GM12878 (cell line): Measurements from ENCODE around the gene CRYL1. TPM values are rescaled to one million over a fixed set of nuclear protein-coding genes. Genes with fewer than 3 reads are reported as not detected.

Source experiments
- ATAC-seq: fragments of 200-7000 bp; cut with Tn5 transposase; 3 replicates; pipeline ENCODE4 v1.9.1; 2020; ENCODE audit warnings: mild to moderate bottlenecking, moderate library complexity
- BruUV-seq: library from RNA; stranded (reverse); fragments of 400-500 nt; replicated peaks from 2 replicates; lab custom pipeline; 2021; lab: Mats Ljungman, UMichigan
- CTCF ChIA-PET: fragments of 300-600 bp; sonication (Branson Sonifier 250); formaldehyde crosslinking; extraction: SDS; loops from one replicate; lab custom pipeline; 2021; ENCODE audit warnings: inconsistent platforms; lab: Yijun Ruan, JAX
- POLR2A ChIA-PET: fragments of 350-600 bp; formaldehyde crosslinking; extraction: SDS; loops from one replicate; lab custom pipeline; 2021; ENCODE audit warnings: inconsistent platforms; lab: Charles Lee
- RAD21 ChIA-PET: fragments of 300-600 bp; sonication (Branson Sonifier 250); formaldehyde crosslinking; loops from one replicate; lab custom pipeline; 2023; ENCODE audit warnings: antibody characterized with exemption; ENCODE audit not compliant: unreplicated experiment; lab: Charles Lee
- SMC1A ChIA-PET: fragments of 300-600 bp; sonication (Branson Sonifier 250); formaldehyde crosslinking; loops from one replicate; lab custom pipeline; 2023; ENCODE audit not compliant: unreplicated experiment, uncharacterized antibody; lab: Charles Lee
- DNase-seq: peaks from one replicate; pipeline ENCODE4 v3.0.0-alpha.2; 2011; ENCODE audit warnings: low read depth, low spot score
- FAIRE-seq: peaks from 3 replicates; lab custom pipeline; 2011; peaks lifted over from hg19 to GRCh38; lab: Jason Lieb, UNC
- H2AFZ ChIP-seq: 2 replicates; pipeline ENCODE4 v1.6.0; 2011; ENCODE audit warnings: low read depth, low read length, control low read depth; ENCODE audit not compliant: control insufficient read depth
- H3K27ac ChIP-seq: 2 replicates; pipeline ENCODE4 v1.5.1; 2011; ENCODE audit warnings: control low read depth; ENCODE audit not compliant: control insufficient read depth, insufficient read depth
- H3K27me3 ChIP-seq, 2 experiments: replicated peaks in 1 of 2; 2 replicates each; pipeline versions ENCODE4 v1.6.0 to v1.6.1; 2011; ENCODE audit warnings: low read length in 1 of 2; ENCODE audit not compliant: control insufficient read depth in 2 of 2, insufficient read depth in 2 of 2
- H3K36me3 ChIP-seq, 2 experiments: 2 replicates each; pipeline ENCODE4 v1.5.1; 2011; ENCODE audit warnings: low read length in 1 of 2; ENCODE audit not compliant: control insufficient read depth in 2 of 2, insufficient read depth in 2 of 2
- H3K4me1 ChIP-seq: 2 replicates; pipeline ENCODE4 v1.6.1; 2011; ENCODE audit warnings: mild to moderate bottlenecking, low read length, moderate library complexity, mixed read lengths; ENCODE audit not compliant: control insufficient read depth, insufficient read depth
- H3K4me2 ChIP-seq: 2 replicates; pipeline ENCODE4 v1.6.0; 2011; ENCODE audit warnings: control low read depth; ENCODE audit not compliant: control insufficient read depth, insufficient read depth
- H3K4me3 ChIP-seq: fragments of 200-600 bp; sonication (generic); 2 replicates; pipeline ENCODE4 v1.5.1; 2016
- H3K79me2 ChIP-seq: 2 replicates; pipeline ENCODE4 v1.6.0; 2011; ENCODE audit warnings: low read length; ENCODE audit not compliant: control insufficient read depth, insufficient read depth
- H3K9ac ChIP-seq: 2 replicates; pipeline ENCODE4 v1.8.0; 2011; ENCODE audit warnings: low read length, control low read depth, mixed read lengths; ENCODE audit not compliant: control insufficient read depth, insufficient read depth
- H3K9me3 ChIP-seq: replicated peaks from 3 replicates; pipeline ENCODE4 v1.5.1; 2011; ENCODE audit warnings: mild to moderate bottlenecking, low read length; ENCODE audit not compliant: control insufficient read depth, insufficient read depth
- H4K20me1 ChIP-seq: 2 replicates; pipeline ENCODE4 v1.6.0; 2011; ENCODE audit not compliant: control insufficient read depth, insufficient read depth
- EED ChIP-seq: sonication (generic); IDR thresholded peaks from 2 replicates; pipeline ENCODE4 v1.6.1; 2016; ENCODE audit warnings: antibody characterized with exemption, low read depth
- EP300 ChIP-seq, 2 experiments: fragments of 150-350 bp in 1 of 2; IDR thresholded peaks; 2 replicates each; pipeline ENCODE4 v1.6.1; 2011 to 2012; ENCODE audit warnings: low read depth in 2 of 2, low read length in 2 of 2, borderline replicate concordance in 1 of 2, improper control_type of control experiment in 1 of 2, inconsistent platforms in 1 of 2; ENCODE audit not compliant: control insufficient read depth in 1 of 2
- HDAC2 ChIP-seq: fragments of 200-600 bp; sonication (generic); IDR thresholded peaks from 2 replicates; pipeline ENCODE4 v1.6.1; 2017
- IKZF2 ChIP-seq, 2 experiments: fragments of 450-650 bp; IDR thresholded peaks; 2 replicates each; pipeline ENCODE4 v1.6.1; 2017; ENCODE audit warnings: mild to moderate bottlenecking in 2 of 2, moderate library complexity in 2 of 2
- JUNB ChIP-seq: IDR thresholded peaks from 2 replicates; pipeline ENCODE4 v1.6.1; 2016; ENCODE audit warnings: antibody characterized with exemption, mild to moderate bottlenecking
- MTA2 ChIP-seq: fragments of 450-650 bp; IDR thresholded peaks from 2 replicates; pipeline ENCODE4 v1.6.1; 2016; ENCODE audit warnings: low read depth, mild to moderate bottlenecking, moderate library complexity
- RUNX3 ChIP-seq: IDR thresholded peaks from 2 replicates; pipeline ENCODE4 v1.6.1; 2012; ENCODE audit warnings: low read length, inconsistent platforms
- SRF ChIP-seq, 2 experiments: IDR thresholded peaks; 2 replicates each; pipeline ENCODE4 v1.6.1; 2011; ENCODE audit warnings: low read depth in 2 of 2, low read length in 2 of 2, mild to moderate bottlenecking in 1 of 2, moderate library complexity in 1 of 2
- ZNF274 ChIP-seq: IDR thresholded peaks from one replicate; pipeline ENCODE4 v1.8.0; 2011; ENCODE audit not compliant: insufficient read length, insufficient read depth
- ZNF384 ChIP-seq: IDR thresholded peaks from 2 replicates; pipeline ENCODE4 v1.6.1; 2012; ENCODE audit warnings: low read depth, mild to moderate bottlenecking, low read length, improper control_type of control experiment, borderline replicate concordance
- WGBS: methylation state at CpG from one replicate; pipeline ENCODE4 v1.1.6; 2016; ENCODE audit warnings: low lambda C conversion rate; ENCODE audit not compliant: insufficient replicate concordance, insufficient coverage; ENCODE audit errors: missing lambda C conversion rate; 5-methylcytosine and 5-hydroxymethylcytosine counted together
- in situ Hi-C: fragments of 300-500 bp; cut with MboI; formaldehyde crosslinking; loops from 9 replicates; pipeline ENCODE4 v1.14.3; 2018; ENCODE audit warnings: mixed read lengths
- intact Hi-C: fragments of 100-400 bp; cut with micrococcal nuclease; formaldehyde crosslinking; loops from one replicate; pipeline ENCODE4 v1.14.2; 2022; ENCODE audit not compliant: unreplicated experiment
- polyA plus RNA-seq, 11 experiments: library from polyadenylated mRNA; depleted of rRNA in 4 of 11; unstranded in 6 of 11; stranded (reverse) in 5 of 11; fragments of >200 nt; fragmentation: Nextera tagmentation in 4 of 11; fragmentation: Illumina TruSeq in 1 of 11; extraction: Ambion mirVana in 4 of 11; extraction: Trizol in 1 of 11; gene quantifications; 1 replicate in 1 of 11; 2 replicates in 10 of 11; pipeline versions ENCODE4 v1.2.1 to v1.2.3, GENCODE V29; 2011 to 2016; ENCODE audit warnings: inconsistent platforms in 2 of 11, missing spikeins in 2 of 11, low read depth in 1 of 11
- total RNA-seq, 4 experiments: library from RNA; depleted of rRNA in 3 of 4; stranded (reverse); fragments of >200 nt in 3 of 4; fragmentation: Illumina TruSeq in 1 of 4; extraction: Trizol in 1 of 4; gene quantifications; 2 replicates each; pipeline versions ENCODE4 v1.2.1 to v1.2.3, GENCODE V29; 2013 to 2021
- TF ChIP-seq, protein P1 (sequence below): IDR thresholded peaks from 2 replicates; pipeline ENCODE4 v1.6.1; 2012; ENCODE audit warnings: improper control_type of control experiment, low read depth, low read length; ENCODE audit not compliant: insufficient replicate concordance

The CRYL1 gene
- total and polyA plus RNA-seq, 10 of the 15 experiments (the other 5 are each of a cell fraction or from before 2014, with no cell fraction given): 5.5 to 36.7 (median 12.2) TPM

DNA sequence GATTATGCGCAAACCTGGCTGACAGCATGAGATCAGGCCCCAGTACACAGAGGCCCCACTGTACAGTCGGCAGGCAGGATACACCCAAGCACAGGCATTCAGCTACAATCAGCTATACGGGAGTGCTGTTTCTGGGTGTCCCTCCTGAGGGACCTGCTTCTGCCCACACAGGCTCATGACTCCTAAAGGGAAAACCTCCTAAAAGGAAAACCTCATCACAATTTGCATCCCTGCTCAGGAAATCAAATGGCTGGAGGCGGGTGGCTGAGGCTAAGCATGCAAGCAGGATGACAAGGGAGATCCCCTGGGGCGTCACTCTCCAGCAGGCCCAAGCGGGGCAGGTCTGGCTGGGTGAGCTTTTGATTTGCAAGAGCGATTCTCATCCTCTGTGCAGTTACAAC lies 99.8 kb downstream of the CRYL1 start:
- no peak overlapping the region for H3K4me2 ChIP-seq

DNA sequence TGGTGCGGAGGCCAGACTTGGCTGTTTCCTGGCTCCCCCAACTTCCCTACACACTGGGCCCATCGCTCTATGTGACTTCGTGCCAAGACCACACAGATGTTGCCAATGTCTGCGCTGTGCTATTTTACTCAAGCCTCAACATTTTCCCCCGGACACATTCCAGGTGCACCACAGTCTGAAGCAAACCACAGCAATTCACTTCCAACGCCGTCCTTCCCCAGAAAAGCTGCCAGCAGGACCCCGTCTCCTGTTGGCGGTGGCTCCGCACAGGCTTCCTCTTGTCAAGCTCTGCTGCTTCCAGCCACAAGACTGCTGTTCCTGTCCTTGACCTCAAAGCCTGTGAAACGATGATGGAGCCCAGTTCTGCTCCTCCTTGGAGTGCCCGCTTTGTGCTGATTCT lies 100.7 kb downstream of the CRYL1 start:
- WGBS: 92% methylated on average over 12 of the region's 12 CpGs
- Histone ChIP-seq H3K27ac (no peak overlapping the region), H3K36me3 (no peaks in the 10 kb centered on the region), H2AFZ (no peak overlapping the region), H3K4me3 (no peak overlapping the region), H3K9me3 (no peaks in the 10 kb centered on the region; the same call in 2 of the 3 replicates), H3K79me2 (no peaks in the 10 kb centered on the region), H3K27me3 (no peaks in the 10 kb centered on the region), H3K4me1 (peaks cover 22% of the 10 kb centered on the region), H3K4me2 (no peak overlapping the region), H4K20me1 (no peaks in the 10 kb centered on the region), H3K9ac (no peak overlapping the region; the same call in 1 of the 2 replicates)
- no peak for DNase-seq
- no peak for ATAC-seq
- intact Hi-C loops (loop anchor here (5.0 kb wide), 1 partner anchor 62 kb away; no protein-coding TSS in a partner anchor), in situ Hi-C loops (loop anchor here (5.0 kb wide), 1 partner anchor 47 kb away; no protein-coding TSS in a partner anchor)
- CTCF ChIA-PET: no interaction called here
- POLR2A ChIA-PET: no interaction called here
- no TSS peak for BruUV-seq
- no peak for FAIRE-seq
- SMC1A ChIA-PET: no interaction called here
- RAD21 ChIA-PET: no interaction called here
- TF ChIP-seq EED: peak; percentile 69
- no peak for TF ChIP-seq MTA2
- TF ChIP-seq, protein P1, sequence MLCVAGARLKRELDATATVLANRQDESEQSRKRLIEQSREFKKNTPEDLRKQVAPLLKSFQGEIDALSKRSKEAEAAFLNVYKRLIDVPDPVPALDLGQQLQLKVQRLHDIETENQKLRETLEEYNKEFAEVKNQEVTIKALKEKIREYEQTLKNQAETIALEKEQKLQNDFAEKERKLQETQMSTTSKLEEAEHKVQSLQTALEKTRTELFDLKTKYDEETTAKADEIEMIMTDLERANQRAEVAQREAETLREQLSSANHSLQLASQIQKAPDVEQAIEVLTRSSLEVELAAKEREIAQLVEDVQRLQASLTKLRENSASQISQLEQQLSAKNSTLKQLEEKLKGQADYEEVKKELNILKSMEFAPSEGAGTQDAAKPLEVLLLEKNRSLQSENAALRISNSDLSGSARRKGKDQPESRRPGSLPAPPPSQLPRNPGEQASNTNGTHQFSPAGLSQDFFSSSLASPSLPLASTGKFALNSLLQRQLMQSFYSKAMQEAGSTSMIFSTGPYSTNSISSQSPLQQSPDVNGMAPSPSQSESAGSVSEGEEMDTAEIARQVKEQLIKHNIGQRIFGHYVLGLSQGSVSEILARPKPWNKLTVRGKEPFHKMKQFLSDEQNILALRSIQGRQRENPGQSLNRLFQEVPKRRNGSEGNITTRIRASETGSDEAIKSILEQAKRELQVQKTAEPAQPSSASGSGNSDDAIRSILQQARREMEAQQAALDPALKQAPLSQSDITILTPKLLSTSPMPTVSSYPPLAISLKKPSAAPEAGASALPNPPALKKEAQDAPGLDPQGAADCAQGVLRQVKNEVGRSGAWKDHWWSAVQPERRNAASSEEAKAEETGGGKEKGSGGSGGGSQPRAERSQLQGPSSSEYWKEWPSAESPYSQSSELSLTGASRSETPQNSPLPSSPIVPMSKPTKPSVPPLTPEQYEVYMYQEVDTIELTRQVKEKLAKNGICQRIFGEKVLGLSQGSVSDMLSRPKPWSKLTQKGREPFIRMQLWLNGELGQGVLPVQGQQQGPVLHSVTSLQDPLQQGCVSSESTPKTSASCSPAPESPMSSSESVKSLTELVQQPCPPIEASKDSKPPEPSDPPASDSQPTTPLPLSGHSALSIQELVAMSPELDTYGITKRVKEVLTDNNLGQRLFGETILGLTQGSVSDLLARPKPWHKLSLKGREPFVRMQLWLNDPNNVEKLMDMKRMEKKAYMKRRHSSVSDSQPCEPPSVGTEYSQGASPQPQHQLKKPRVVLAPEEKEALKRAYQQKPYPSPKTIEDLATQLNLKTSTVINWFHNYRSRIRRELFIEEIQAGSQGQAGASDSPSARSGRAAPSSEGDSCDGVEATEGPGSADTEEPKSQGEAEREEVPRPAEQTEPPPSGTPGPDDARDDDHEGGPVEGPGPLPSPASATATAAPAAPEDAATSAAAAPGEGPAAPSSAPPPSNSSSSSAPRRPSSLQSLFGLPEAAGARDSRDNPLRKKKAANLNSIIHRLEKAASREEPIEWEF: no peak
- TF ChIP-seq ZNF274: no peak
- TF ChIP-seq IKZF2 (IDR thresholded peaks at IDR 0.05): no peak
- TF ChIP-seq ZNF384: no peak
- no peak for TF ChIP-seq EP300 (IDR thresholded peaks at IDR 0.05; ENCODE audit: borderline replicate concordance in 1 of 2, control insufficient read depth in 1 of 2, low read depth in 2 of 2, low read length in 2 of 2)
- TF ChIP-seq SRF (IDR thresholded peaks at IDR 0.05; ENCODE audit: low read depth in 2 of 2, low read length in 2 of 2): no peak
- TF ChIP-seq RUNX3: peak; percentile 71
- no peak for TF ChIP-seq JUNB
- no peak for TF ChIP-seq HDAC2

More for the DNA sequence above, 99.8 kb downstream of the CRYL1 start:
- Histone ChIP-seq H4K20me1 (no peaks in the 10 kb centered on the region), H3K36me3 (no peaks in the 10 kb centered on the region), H3K4me1 (peaks cover 17% of the 10 kb centered on the region), H3K4me3 (no peak overlapping the region), H3K27ac (no peak overlapping the region), H2AFZ (no peak overlapping the region), H3K9ac (no peak overlapping the region), H3K27me3 (no peaks in the 10 kb centered on the region), H3K9me3 (no peaks in the 10 kb centered on the region), H3K79me2 (no peaks in the 10 kb centered on the region)
- CTCF ChIA-PET: interaction anchor here (0.6 to 1.6 kb wide), 4 partner anchors 9 to 402 kb away, joined by 3 to 4 read pairs (median 3); no protein-coding TSS in a partner anchor
- intact Hi-C loops (no loop called here), in situ Hi-C loops (no loop called here)
- POLR2A ChIA-PET: no interaction called here
- SMC1A ChIA-PET: no interaction called here
- ATAC-seq (peak; percentile 85), DNase-seq (no peak), FAIRE-seq (no peak)
- TF ChIP-seq SRF (IDR thresholded peaks at IDR 0.05; ENCODE audit: low read depth in 2 of 2, low read length in 2 of 2) (no peak), EED (peak; percentile 54)
- WGBS: 37% methylated on average over 7 of the region's 7 CpGs
- BruUV-seq: no TSS peak
- RAD21 ChIA-PET: no interaction called here
